ENCODE measurements around the gene TMEM179. TPM values are rescaled to one million over a fixed set of nuclear protein-coding genes. Genes with fewer than 3 reads are reported as not detected.

The TMEM179 gene
- polyA plus RNA-seq, 1 donor from 2014 or later, result 20.3 TPM

- Histone ChIP-seq H3K27ac (ENCODE audit: low read length) (no peak overlapping the region), H3K9me3 (ENCODE audit: low read length) (no peaks in the 10 kb centered on the region), H3K27me3 (ENCODE audit: insufficient read depth, low read depth, low read length) (no peaks in the 10 kb centered on the region), H4K20me1 (ENCODE audit: insufficient read depth) (no peaks in the 10 kb centered on the region), H3K4me3 (ENCODE audit: low read length) (no peak overlapping the region), H2AFZ (ENCODE audit: low read depth, low read length) (no peak overlapping the region), H3K9ac (ENCODE audit: low read length) (no peak overlapping the region), H3K4me2 (ENCODE audit: low read length) (no peak overlapping the region), H3F3A (ENCODE audit: insufficient read depth, low read length, poor library complexity, severe bottlenecking) (no peaks in the 10 kb centered on the region), H3K36me3 (ENCODE audit: insufficient read depth, low read length) (no peaks in the 10 kb centered on the region), H3K79me2 (replicated peaks; ENCODE audit: insufficient read depth, low read length) (no peaks in the 10 kb centered on the region), H3K9me2 (ENCODE audit: insufficient read depth, low read length) (no peaks in the 10 kb centered on the region)
- no peak for TF ChIP-seq MXI1 (conservative IDR thresholded peaks at IDR 0.05; ENCODE audit: poor library complexity, severe bottlenecking)
- no peak for TF ChIP-seq TAF1 (IDR thresholded peaks at IDR 0.05; ENCODE audit: low read depth)
- TF ChIP-seq EP300 (conservative IDR thresholded peaks at IDR 0.05; ENCODE audit: poor library complexity, severe bottlenecking), result no peak
- TF ChIP-seq POLR2AphosphoS5 (IDR thresholded peaks at IDR 0.05), result no peak
These were observed 51.1 kb downstream of the TMEM179 start for GRCh38 chr14:104553166-104554087.

- H3K9me2 ChIP-seq (ENCODE audit: insufficient read depth, low read length), result no peaks in the 10 kb centered on the region
These were observed 51.8 kb downstream of the TMEM179 start for GRCh38 chr14:104552738-104553125.

GRCh38 chr14:104551851-104552737, 52.5 kb downstream of the TMEM179 start:
- Histone ChIP-seq H3K4me3 (ENCODE audit: low read length) (no peak overlapping the region), H3K27ac (ENCODE audit: low read length) (no peak overlapping the region)
- TF ChIP-seq CTCF (IDR thresholded peaks at IDR 0.05; ENCODE audit: poor library complexity, severe bottlenecking) (no peak), RAD21 (conservative IDR thresholded peaks at IDR 0.05) (no peak), MXI1 (conservative IDR thresholded peaks at IDR 0.05; ENCODE audit: poor library complexity, severe bottlenecking) (no peak), REST (IDR thresholded peaks at IDR 0.05; ENCODE audit: borderline replicate concordance) (no peak), POLR2AphosphoS5 (IDR thresholded peaks at IDR 0.05) (no peak), SMC3 (conservative IDR thresholded peaks at IDR 0.05; ENCODE audit: poor library complexity) (no peak), TAF1 (IDR thresholded peaks at IDR 0.05; ENCODE audit: low read depth) (no peak), EZH2 (IDR thresholded peaks at IDR 0.05; ENCODE audit: borderline replicate concordance, insufficient read depth, low read length, poor library complexity, severe bottlenecking) (no peak), EP300 (conservative IDR thresholded peaks at IDR 0.05; ENCODE audit: poor library complexity, severe bottlenecking) (no peak)

More at GRCh38 chr14:104552738-104553125, 51.8 kb downstream of the TMEM179 start:
- Histone ChIP-seq H2AFZ (ENCODE audit: low read depth, low read length) (no peak overlapping the region), H4K20me1 (ENCODE audit: insufficient read depth) (no peaks in the 10 kb centered on the region), H3K79me2 (replicated peaks; ENCODE audit: insufficient read depth, low read length) (no peaks in the 10 kb centered on the region), H3K9ac (ENCODE audit: low read length) (no peak overlapping the region), H3K4me3 (ENCODE audit: low read length) (no peak overlapping the region), H3K27ac (ENCODE audit: low read length) (no peak overlapping the region), H3K4me2 (ENCODE audit: low read length) (no peak overlapping the region), H3K9me3 (ENCODE audit: low read length) (no peaks in the 10 kb centered on the region), H3F3A (ENCODE audit: insufficient read depth, low read length, poor library complexity, severe bottlenecking) (no peaks in the 10 kb centered on the region), H3K36me3 (ENCODE audit: insufficient read depth, low read length) (no peaks in the 10 kb centered on the region), H3K27me3 (ENCODE audit: insufficient read depth, low read depth, low read length) (no peaks in the 10 kb centered on the region)
- no peak for TF ChIP-seq RAD21 (conservative IDR thresholded peaks at IDR 0.05)

More at GRCh38 chr14:104551851-104552737, 52.5 kb downstream of the TMEM179 start:
- no peak overlapping the region for H3K4me2 ChIP-seq (ENCODE audit: low read length)
- no peak overlapping the region for H2AFZ ChIP-seq (ENCODE audit: low read depth, low read length)
- H3K9me3 ChIP-seq (ENCODE audit: low read length), result no peaks in the 10 kb centered on the region
- no peaks in the 10 kb centered on the region for H3K79me2 ChIP-seq (replicated peaks; ENCODE audit: insufficient read depth, low read length)
- no peaks in the 10 kb centered on the region for H3K27me3 ChIP-seq (ENCODE audit: insufficient read depth, low read depth, low read length)
- H3F3A ChIP-seq (ENCODE audit: insufficient read depth, low read length, poor library complexity, severe bottlenecking), result no peaks in the 10 kb centered on the region
- no peaks in the 10 kb centered on the region for H3K36me3 ChIP-seq (ENCODE audit: insufficient read depth, low read length)
- H3K9me2 ChIP-seq (ENCODE audit: insufficient read depth, low read length), result no peaks in the 10 kb centered on the region
- H3K9ac ChIP-seq (ENCODE audit: low read length), result no peak overlapping the region
- no peaks in the 10 kb centered on the region for H4K20me1 ChIP-seq (ENCODE audit: insufficient read depth)

All from neural cell (in vitro differentiated cells).